Cerebellar cortex (tissue), 1 donor: ENCODE data around the gene CAMK2B.

Source experiments
- DNase-seq: peaks from one replicate; pipeline ENCODE4 v3.0.0-alpha.2; 2015; ENCODE audit warnings: low spot score

The CAMK2B gene

GRCh38 chr7:44308596-44309270 is 16.7 kb downstream of the CAMK2B start:
- DNase-seq: no peak

GRCh38 chr7:44307905-44308595 is 17.3 kb downstream of the CAMK2B start:
- DNase-seq: no peak

GRCh38 chr7:44307301-44307900 is 18.0 kb downstream of the CAMK2B start:
- peak; percentile 90 for DNase-seq

GRCh38 chr7:44306606-44307005 is 18.8 kb downstream of the CAMK2B start:
- no peak for DNase-seq

GRCh38 chr7:44305564-44306507 is 19.6 kb downstream of the CAMK2B start:
- no peak for DNase-seq

- DNase-seq: no peak
These were observed 30.9 kb downstream of the CAMK2B start for GRCh38 chr7:44294325-44295069.

- peak; percentile 69 for DNase-seq
These were observed 31.7 kb downstream of the CAMK2B start for GRCh38 chr7:44293561-44294324.

- DNase-seq: no peak
These were observed 32.4 kb downstream of the CAMK2B start for GRCh38 chr7:44292876-44293560.

- DNase-seq: no peak
These were observed 33.0 kb downstream of the CAMK2B start for GRCh38 chr7:44292420-44292817.

- no peak for DNase-seq
These were observed 33.5 kb downstream of the CAMK2B start for GRCh38 chr7:44291733-44292419.

- no peak for DNase-seq
These were observed 34.2 kb downstream of the CAMK2B start for GRCh38 chr7:44291066-44291732.

- DNase-seq: no peak
These were observed 35.2 kb downstream of the CAMK2B start for GRCh38 chr7:44290252-44290620.

GRCh38 chr7:44289341-44290251 is 35.8 kb downstream of the CAMK2B start:
- DNase-seq: no peak

GRCh38 chr7:44288811-44289340 is 36.5 kb downstream of the CAMK2B start:
- DNase-seq: no peak

GRCh38 chr7:44288381-44288685 is 37.1 kb downstream of the CAMK2B start:
- no peak for DNase-seq

- no peak for DNase-seq
These were observed 37.7 kb downstream of the CAMK2B start for GRCh38 chr7:44287488-44288380.
